Measurements from ENCODE around the gene SH3RF3.

- no peak for TF ChIP-seq MXI1 (IDR thresholded peaks at IDR 0.05; ENCODE audit: low read depth, low read length)
- TF ChIP-seq CTCF (IDR thresholded peaks at IDR 0.05 in 2 of 3, conservative IDR thresholded peaks at IDR 0.05 in 1 of 3; ENCODE audit: control insufficient read depth in 2 of 3, extremely low read depth in 1 of 3, insufficient read depth in 1 of 3, low read depth in 3 of 3, low read length in 3 of 3) = no peak
- TF ChIP-seq EZH2 (IDR thresholded peaks at IDR 0.05; ENCODE audit: borderline replicate concordance, control insufficient read depth, low read depth, low read length) = no peak
- TF ChIP-seq ESRRA (IDR thresholded peaks at IDR 0.05; ENCODE audit: low read length) = no peak
Observed at GRCh38 chr2:109339519-109339966, 210.5 kb downstream of the SH3RF3 start.

Measured in GM12878 (cell line).